ENCODE measurements around the gene LACC1. TPM values are rescaled to one million over a fixed set of nuclear protein-coding genes. Genes with fewer than 3 reads are reported as not detected.

LACC1 gene
- polyA plus RNA-seq, 1 of the 3 experiments (the other 2 are of a cell fraction): 4.2 TPM

DNA sequence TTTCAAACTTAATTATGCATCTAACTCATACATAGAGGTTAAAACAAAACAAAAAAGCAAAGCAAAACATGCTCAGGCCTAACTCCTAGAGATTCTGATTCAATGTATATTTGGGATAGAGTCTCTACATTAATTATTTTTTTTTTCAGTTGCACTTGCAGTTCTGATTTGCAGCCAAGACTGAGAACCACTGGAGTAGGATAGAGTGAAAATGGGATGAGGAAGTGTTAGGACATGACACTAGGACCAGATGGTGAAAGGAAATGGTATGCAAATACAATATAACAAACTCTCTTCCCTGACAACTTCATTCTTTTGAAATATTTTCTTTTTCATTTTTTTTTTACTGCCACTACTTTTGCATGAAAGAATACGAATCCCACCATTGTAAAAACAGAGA, 1.9 kb upstream of the LACC1 start (continued):
- TF ChIP-seq, protein P1, sequence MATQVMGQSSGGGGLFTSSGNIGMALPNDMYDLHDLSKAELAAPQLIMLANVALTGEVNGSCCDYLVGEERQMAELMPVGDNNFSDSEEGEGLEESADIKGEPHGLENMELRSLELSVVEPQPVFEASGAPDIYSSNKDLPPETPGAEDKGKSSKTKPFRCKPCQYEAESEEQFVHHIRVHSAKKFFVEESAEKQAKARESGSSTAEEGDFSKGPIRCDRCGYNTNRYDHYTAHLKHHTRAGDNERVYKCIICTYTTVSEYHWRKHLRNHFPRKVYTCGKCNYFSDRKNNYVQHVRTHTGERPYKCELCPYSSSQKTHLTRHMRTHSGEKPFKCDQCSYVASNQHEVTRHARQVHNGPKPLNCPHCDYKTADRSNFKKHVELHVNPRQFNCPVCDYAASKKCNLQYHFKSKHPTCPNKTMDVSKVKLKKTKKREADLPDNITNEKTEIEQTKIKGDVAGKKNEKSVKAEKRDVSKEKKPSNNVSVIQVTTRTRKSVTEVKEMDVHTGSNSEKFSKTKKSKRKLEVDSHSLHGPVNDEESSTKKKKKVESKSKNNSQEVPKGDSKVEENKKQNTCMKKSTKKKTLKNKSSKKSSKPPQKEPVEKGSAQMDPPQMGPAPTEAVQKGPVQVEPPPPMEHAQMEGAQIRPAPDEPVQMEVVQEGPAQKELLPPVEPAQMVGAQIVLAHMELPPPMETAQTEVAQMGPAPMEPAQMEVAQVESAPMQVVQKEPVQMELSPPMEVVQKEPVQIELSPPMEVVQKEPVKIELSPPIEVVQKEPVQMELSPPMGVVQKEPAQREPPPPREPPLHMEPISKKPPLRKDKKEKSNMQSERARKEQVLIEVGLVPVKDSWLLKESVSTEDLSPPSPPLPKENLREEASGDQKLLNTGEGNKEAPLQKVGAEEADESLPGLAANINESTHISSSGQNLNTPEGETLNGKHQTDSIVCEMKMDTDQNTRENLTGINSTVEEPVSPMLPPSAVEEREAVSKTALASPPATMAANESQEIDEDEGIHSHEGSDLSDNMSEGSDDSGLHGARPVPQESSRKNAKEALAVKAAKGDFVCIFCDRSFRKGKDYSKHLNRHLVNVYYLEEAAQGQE (IDR thresholded peaks at IDR 0.05; ENCODE audit: low read depth, low read length): no peak
- TF ChIP-seq SIN3A (IDR thresholded peaks at IDR 0.05; ENCODE audit: borderline replicate concordance, low read depth, low read length) (no peak), RCOR1 (IDR thresholded peaks at IDR 0.05; ENCODE audit: low read length) (no peak), ELF1 (IDR thresholded peaks at IDR 0.05) (no peak), JUND (IDR thresholded peaks at IDR 0.05) (no peak), RFX5 (IDR thresholded peaks at IDR 0.05; ENCODE audit: low read length) (no peak)

DNA sequence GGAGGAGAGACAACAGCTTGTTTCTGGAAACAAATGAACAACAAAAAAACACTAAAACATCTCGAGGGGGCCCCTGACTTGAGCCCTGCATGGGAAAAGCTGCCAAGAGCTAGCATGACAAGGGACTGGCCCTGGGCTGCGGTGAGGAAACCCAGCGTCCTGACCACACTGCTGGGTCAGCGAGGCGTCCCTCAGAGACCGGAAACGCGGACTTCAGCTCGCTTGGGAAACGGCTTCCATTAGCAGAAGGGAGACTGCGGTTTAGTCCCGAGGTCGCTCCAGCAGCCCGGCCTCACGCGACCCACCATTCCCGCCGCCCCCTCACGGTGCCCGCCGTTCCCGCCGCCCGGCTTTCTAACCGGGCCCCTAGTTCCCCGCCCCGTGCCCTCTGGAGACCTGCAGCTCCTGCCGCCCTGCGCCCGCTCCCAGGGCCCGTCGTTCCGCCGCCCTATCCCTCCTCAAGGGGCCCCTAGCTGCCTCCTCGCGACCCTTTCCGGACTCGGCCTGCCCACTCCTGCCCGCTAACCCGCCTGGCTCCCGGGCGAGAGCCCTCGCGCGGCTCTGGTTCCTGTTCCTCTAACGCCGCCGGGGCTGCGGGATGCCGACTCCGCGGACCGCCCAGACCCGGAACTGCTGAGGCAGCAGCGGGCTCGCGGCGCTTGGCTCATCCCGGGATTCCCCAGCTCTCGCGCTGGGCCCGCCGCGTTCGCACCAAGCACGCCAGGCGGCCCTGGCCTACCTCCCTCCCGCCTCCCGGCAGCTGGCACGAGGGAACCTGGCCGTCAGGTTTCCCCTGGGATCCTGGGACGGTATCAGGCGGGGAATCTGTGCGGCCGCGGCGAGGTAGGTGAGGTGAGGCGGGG, 581 bp upstream of the LACC1 start, which contains the start of gene CCDC122:
TSS of gene CCDC122 (minus strand) at position 849 of the 863 bp plus-strand sequence. CDS start 10,364 bp downstream, outside the sequence.
- H2AFZ ChIP-seq (ENCODE audit: low read depth): peak within 1 kb of the TSS; percentile 80
- no peaks in the 10 kb centered on the region for H4K20me1 ChIP-seq (ENCODE audit: insufficient read depth)
- peaks cover 0 to 14% of the 10 kb centered on the region in 2 experiments for H3K36me3 ChIP-seq (replicated peaks in 1 of 2; ENCODE audit: control insufficient read depth in 1 of 2, insufficient read depth in 2 of 2, low read length in 1 of 2)
- H3K27ac ChIP-seq (ENCODE audit: low read depth in 2 of 2, low read length in 1 of 2): peak within 1 kb of the TSS; percentile 80 to 86
- H3K4me3 ChIP-seq (ENCODE audit: low read depth in 2 of 2, low read length in 1 of 2): peak within 1 kb of the TSS; percentile 71 to 86
- H3K4me1 ChIP-seq (ENCODE audit: control insufficient read depth in 1 of 2, insufficient read depth in 2 of 2, low read depth in 1 of 2, low read length in 1 of 2): peaks cover 0 to 12% of the 10 kb centered on the region in 2 experiments; a peak in 3 of 4 replicates
- H3K27me3 ChIP-seq (ENCODE audit: insufficient read depth): no peaks in the 10 kb centered on the region
- 0% methylated on average over 14 of the region's 78 CpGs for WGBS (ENCODE audit: low lambda C conversion rate)
- CTCF ChIA-PET: interaction anchor here (0.7 to 1.9 kb wide), 3 partner anchors 74 to 909 kb away, joined by 4 to 8 read pairs (median 6); no protein-coding TSS in a partner anchor
- H3F3A ChIP-seq (replicated peaks; ENCODE audit: insufficient read depth): peaks cover 20% of the 10 kb centered on the region
- peaks cover 20% of the 10 kb centered on the region for H3K79me2 ChIP-seq (ENCODE audit: insufficient read depth)
- POLR2A ChIA-PET: interaction anchor here (0.9 to 1.7 kb wide), 4 partner anchors 18 to 865 kb away, joined by 3 to 6 read pairs (median 4); no protein-coding TSS in a partner anchor
- DNase-seq: peak; percentile 92
- H3K9me2 ChIP-seq: no peaks in the 10 kb centered on the region
- H3K4me2 ChIP-seq: peak within 1 kb of the TSS; percentile 93
- H3K9ac ChIP-seq: peak within 1 kb of the TSS; percentile 89
- no peaks in the 10 kb centered on the region for H3K9me3 ChIP-seq
- TF ChIP-seq NRF1 (IDR thresholded peaks at IDR 0.05; ENCODE audit: low read depth, low read length) (no peak), GATA2 (CRISPR knock-in tag; IDR thresholded peaks at IDR 0.05) (peak; percentile 76), NFIC (IDR thresholded peaks at IDR 0.05; ENCODE audit: borderline replicate concordance) (no peak), YY1 (IDR thresholded peaks at IDR 0.05; ENCODE audit: low read depth) (no peak; the same call in 1 of the 2 replicates), FOXM1 (IDR thresholded peaks at IDR 0.05; ENCODE audit: low read depth) (no peak), FOSL2 (IDR thresholded peaks at IDR 0.05; ENCODE audit: borderline replicate concordance, low read depth) (no peak), TAF1 (IDR thresholded peaks at IDR 0.05; ENCODE audit: borderline replicate concordance, low read depth, low read length) (no peak; the same call in 1 of the 2 replicates), MEF2A (IDR thresholded peaks at IDR 0.05; ENCODE audit: borderline replicate concordance, low read depth) (no peak), JUND (IDR thresholded peaks at IDR 0.05) (no peak), RAD21 (IDR thresholded peaks at IDR 0.05; ENCODE audit: low read length) (no peak), ELF1 (IDR thresholded peaks at IDR 0.05) (peak; percentile 80), RFX5 (IDR thresholded peaks at IDR 0.05; ENCODE audit: low read length) (no peak), POLR2AphosphoS5 (IDR thresholded peaks at IDR 0.05; ENCODE audit: low read depth, low read length) (peak; percentile 41; the same call in 1 of the 2 replicates), CHD2 (IDR thresholded peaks at IDR 0.05; ENCODE audit: low read length, partially characterized antibody) (peak; percentile 92), TEAD4 (IDR thresholded peaks at IDR 0.05; ENCODE audit: borderline replicate concordance, insufficient read depth) (no peak), EZH2phosphoT487 (IDR thresholded peaks at IDR 0.05; ENCODE audit: borderline replicate concordance, low read depth) (no peak), TCF12 (IDR thresholded peaks at IDR 0.05) (0 out of 2 replicates have a peak, but pooled peaks have one; percentile 3), GABPA (IDR thresholded peaks at IDR 0.05; ENCODE audit: low read depth) (no peak; the same call in 1 of the 2 replicates), FOXJ3 (CRISPR knock-in tag; IDR thresholded peaks at IDR 0.05) (no peak), SMC3 (IDR thresholded peaks at IDR 0.05; ENCODE audit: low read depth, low read length) (no peak)
- TF ChIP-seq, protein P2, sequence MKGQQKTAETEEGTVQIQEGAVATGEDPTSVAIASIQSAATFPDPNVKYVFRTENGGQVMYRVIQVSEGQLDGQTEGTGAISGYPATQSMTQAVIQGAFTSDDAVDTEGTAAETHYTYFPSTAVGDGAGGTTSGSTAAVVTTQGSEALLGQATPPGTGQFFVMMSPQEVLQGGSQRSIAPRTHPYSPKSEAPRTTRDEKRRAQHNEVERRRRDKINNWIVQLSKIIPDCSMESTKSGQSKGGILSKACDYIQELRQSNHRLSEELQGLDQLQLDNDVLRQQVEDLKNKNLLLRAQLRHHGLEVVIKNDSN (IDR thresholded peaks at IDR 0.05; ENCODE audit: borderline replicate concordance, low read depth): no peak
- TF ChIP-seq, protein P3, sequence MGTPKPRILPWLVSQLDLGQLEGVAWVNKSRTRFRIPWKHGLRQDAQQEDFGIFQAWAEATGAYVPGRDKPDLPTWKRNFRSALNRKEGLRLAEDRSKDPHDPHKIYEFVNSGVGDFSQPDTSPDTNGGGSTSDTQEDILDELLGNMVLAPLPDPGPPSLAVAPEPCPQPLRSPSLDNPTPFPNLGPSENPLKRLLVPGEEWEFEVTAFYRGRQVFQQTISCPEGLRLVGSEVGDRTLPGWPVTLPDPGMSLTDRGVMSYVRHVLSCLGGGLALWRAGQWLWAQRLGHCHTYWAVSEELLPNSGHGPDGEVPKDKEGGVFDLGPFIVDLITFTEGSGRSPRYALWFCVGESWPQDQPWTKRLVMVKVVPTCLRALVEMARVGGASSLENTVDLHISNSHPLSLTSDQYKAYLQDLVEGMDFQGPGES (IDR thresholded peaks at IDR 0.05; ENCODE audit: low read depth, low read length): no peak
- TF ChIP-seq, protein P4, sequence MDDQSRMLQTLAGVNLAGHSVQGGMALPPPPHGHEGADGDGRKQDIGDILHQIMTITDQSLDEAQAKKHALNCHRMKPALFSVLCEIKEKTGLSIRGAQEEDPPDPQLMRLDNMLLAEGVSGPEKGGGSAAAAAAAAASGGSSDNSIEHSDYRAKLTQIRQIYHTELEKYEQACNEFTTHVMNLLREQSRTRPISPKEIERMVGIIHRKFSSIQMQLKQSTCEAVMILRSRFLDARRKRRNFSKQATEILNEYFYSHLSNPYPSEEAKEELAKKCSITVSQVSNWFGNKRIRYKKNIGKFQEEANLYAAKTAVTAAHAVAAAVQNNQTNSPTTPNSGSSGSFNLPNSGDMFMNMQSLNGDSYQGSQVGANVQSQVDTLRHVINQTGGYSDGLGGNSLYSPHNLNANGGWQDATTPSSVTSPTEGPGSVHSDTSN (IDR thresholded peaks at IDR 0.05): no peak
